GM12874 (cell line): ENCODE data around the gene CHCHD5.

Experiments
- CTCF ChIP-seq: IDR thresholded peaks from 2 replicates; pipeline ENCODE4 v1.5.1; 2011; ENCODE audit warnings: low read depth, mild to moderate bottlenecking, control low read depth, low read length, moderate library complexity; ENCODE audit not compliant: insufficient read depth

Gene CHCHD5

DNA sequence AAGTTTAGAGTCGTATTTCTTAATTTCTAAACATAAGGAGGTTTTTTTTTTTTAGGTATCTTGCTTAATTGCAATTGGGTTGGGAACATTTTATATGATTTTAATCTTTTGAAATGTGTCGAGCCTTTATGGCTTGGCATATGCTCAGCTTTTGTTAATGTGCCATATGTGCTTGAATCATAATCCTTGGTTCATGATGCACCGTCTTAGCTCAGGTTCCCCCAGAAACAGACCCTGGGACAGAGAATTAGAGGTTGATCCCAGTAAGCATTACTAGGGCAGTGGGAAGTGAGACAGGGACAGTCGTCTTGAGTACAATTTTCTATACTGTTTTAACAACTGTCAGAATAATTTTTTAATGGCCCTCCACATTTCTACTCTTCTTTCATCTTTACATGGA is 9.3 kb downstream of the CHCHD5 start:
- TF ChIP-seq CTCF, result no peak

DNA sequence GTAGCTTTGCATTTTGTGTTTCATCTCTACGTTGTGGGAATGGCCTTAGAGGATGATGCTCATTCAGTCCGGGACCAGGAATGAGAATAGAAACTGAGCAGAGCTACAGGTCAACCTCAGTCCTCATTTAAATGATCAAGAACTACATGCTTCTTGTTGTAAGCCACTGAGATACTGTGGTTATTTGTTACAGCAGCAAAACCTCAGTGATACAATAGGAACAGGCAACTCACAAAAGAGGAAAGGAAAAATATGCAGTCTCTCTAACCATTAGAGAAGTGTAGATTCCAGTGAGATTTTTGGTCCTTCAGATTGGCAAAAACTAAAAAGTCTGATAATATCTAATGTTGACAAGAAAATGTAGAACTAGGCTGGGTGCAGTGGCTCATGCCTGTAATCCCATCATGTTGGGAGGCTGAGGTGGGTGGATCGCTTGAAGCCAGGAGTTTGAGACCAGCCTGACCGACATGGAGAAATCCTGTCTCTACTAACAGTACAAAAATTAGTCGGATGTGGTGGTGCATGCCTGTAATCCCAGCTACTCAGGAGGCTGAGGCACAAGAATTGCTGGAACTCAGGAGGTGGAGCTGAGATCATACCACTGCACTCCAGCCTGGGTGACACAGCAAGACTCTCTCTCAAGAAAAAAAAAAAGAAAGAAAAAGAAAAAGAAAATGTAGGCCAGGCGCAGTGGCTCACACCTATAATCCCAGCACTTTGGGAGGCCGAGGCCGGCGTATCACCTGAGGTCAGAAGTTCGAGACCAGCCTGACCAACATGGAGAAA is 13.3 kb downstream of the CHCHD5 start:
- TF ChIP-seq CTCF, result no peak

GRCh38 chr2:112600634-112601033 is 16.2 kb downstream of the CHCHD5 start:
- no peak for TF ChIP-seq CTCF

GRCh38 chr2:112601754-112602153 is 17.3 kb downstream of the CHCHD5 start:
- no peak for TF ChIP-seq CTCF

DNA sequence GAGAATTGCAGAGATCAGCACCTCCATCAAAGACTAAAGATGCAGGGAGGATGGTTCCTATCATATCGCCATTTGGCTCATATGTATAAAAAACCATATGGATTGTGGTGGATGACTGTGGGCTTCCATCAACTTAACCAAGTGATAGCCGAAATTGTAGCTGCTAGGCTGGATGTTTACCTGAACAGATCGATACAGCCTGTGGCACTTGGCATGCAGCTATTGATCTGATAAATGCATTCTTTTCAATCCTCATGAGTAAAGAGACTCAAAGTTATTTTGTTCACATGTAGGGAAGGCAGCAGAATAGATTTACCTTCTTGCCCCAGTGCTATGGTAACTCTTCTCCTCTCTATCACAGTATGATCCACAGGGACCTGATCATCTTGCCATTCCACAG is 18.5 kb downstream of the CHCHD5 start:
- TF ChIP-seq CTCF, result no peak

DNA sequence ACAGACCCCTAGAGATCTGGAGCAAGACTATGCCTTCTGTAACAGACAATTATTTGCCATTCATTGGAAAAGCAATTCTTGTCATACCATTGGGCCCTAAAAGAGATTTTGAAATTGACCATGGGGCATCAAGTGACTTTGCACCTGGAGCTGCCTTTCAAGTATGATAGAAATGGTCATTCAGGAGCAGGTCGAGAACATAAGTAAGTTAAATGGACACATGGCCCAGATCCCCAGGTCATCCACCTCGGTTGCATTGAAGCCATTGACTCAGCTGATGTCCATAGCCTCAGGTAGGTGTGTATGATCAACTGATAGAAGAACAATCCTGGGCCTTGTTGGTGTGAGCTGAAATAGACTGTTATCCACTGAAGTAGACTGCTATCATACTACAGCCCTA is 19.3 kb downstream of the CHCHD5 start:
- TF ChIP-seq CTCF, result no peak

DNA sequence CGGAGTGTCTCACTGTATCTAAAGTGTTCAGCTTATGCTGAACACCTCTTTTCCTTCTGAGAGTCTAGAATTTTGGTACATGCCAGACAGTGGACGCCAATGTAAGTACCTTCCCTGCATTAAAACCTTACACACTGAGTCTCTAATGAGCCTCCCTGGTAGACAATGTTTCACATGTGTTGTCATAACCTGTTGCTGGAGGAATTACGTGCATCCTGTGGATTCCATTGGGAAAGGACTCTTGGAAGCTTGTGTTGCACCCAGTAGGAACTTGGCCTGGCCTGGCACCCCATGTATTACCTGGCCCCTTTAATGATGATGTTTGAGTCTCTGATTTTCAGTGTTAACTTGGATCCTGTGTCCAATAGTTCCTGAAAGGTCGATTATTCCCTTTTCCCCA is 20.5 kb downstream of the CHCHD5 start:
- no peak for TF ChIP-seq CTCF
